Hepatic stellate cell (primary cell): ENCODE measurements around the gene FAM120A.
A peak's percentile ranks its signal among the peaks of the same experiment; 100 is the strongest.

Experiments
- DNase-seq: peaks from one replicate; pipeline ENCODE4 v3.0.0; 2011; ENCODE audit warnings: low spot score

Gene FAM120A

GRCh38 chr9:93473411-93473810, 21.9 kb downstream of the FAM120A start:
- peak; percentile 16 for DNase-seq

- DNase-seq = no peak
These were observed 23.6 kb downstream of the FAM120A start for GRCh38 chr9:93475108-93475507.

DNA sequence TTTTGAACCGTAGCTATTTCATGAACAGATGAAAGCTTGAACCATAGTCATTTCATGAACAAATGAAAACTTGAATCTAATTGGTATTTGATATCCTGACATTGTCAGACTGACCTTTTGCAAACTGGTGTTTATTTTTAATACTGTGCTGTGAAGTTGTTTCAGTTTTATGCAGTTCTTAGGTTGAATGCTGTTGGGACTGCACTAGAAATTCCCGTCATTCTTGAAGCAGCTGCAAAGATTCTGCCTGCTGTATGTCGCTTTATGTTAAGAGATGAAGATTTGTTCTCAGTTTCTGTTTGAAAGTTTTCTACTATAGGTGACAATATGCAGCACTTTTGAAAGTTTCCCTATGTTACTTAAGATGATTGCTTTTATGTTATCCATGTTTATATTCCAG, 24.4 kb downstream of the FAM120A start:
- no peak for DNase-seq

GRCh38 chr9:93476924-93477323, 25.4 kb downstream of the FAM120A start:
- DNase-seq = no peak

DNA sequence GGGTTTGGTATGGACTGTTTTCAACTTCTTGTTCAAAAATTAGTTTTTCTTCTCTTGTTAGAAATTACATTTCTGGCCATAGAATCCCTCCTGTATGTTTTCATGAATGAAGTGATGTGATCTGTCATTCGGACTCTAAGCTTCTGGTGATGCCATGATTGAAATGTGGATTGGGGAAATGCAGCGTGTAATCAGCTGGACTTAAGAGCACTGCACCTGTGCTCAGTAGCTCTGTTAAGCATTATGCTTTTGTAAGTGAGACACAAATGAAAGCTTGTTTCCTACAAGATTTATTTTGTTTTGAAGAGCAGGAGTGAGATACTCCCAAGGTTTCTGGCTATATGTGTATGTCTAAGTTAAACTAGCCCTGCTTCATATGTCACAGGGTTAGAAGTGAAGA, 25.9 kb downstream of the FAM120A start:
- DNase-seq = no peak

DNA sequence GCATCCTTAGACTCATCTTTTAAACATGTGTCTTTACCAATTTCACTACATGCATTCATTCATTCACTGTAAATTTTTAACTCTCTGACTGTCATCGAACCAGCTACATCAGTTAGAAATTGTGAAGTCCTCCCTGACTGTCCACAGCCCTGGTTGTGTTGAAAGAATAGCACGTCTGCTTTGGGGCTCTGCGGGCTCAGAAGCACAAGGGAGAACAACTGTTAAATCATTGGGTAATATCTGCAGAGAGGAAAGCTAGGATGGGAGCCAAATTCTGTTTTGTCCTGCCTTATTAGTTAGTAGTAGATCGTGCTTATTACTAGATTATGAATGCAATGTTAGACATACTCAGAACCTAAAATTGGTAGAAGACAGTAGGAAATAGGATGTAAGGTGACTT, 28.2 kb downstream of the FAM120A start:
- no peak for DNase-seq

DNA sequence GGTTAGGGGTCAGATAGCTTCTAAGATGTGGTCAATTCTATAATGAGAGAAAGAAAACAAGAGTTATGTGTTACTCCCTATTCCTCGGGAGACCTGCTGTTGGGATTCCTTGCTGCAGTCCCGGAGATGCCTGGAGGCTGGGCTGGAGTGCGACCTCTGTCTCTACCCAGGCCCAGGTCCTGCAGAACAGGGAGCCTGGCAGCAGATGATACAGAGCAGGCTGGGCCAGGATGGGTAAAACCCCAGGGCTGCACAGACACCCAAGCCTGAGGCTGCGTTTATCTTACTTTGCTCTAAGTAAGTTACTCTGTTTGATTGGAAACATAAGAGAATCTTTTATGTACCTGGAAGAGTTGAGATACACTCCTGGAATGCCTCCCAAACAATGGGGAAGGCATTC, 28.8 kb downstream of the FAM120A start:
- DNase-seq = no peak

DNA sequence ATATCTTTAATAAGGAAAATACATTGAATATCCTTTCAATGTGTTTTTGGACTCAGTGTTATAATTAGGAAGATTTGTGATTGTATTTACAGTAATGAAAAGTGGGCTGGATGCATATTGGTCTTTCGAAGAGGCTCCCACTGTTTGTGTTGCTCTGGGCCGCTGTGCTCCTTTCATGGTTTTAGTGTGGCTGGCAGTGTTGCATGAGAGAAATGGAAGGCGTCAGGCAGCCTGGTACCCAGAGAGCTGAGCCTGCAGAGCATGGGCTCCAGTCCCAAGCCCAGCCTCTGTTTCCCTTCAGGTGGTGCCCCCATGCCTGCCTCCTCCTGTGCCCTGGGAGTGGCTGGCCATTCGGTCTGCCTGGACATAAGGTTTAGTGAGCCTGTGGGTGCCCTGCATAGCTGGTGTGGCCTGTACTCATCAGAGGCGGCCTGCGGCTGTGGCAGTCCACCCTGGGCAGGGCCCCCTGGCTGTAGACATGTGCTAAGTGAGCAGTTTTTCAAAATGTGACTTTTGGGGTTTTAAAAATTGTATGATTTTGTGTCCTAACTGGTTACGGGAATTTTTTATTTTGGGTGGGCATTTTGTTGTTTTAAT, 29.3 kb downstream of the FAM120A start:
- no peak for DNase-seq

DNA sequence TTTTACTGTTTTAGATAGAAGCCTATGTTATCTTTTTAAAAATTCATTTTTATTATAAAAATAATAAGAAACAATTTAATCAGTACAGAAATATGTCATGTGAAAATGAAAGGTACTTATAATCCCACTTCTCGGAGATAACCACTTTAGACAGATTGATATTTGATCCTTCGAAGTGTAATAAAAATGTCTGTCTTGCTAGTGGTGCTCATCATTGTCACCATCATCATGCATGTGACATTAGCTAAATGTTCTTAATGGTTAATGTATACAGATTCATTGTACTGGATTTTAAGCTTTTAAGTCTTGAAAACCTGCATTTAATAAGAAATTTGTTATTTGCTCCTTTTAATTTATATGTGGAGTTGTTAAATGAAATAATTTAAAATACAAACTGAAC, 32.0 kb downstream of the FAM120A start:
- no peak for DNase-seq

- DNase-seq = no peak
These were observed 34.8 kb downstream of the FAM120A start for GRCh38 chr9:93486268-93486667.

GRCh38 chr9:93488244-93488643, 36.8 kb downstream of the FAM120A start:
- no peak for DNase-seq

DNA sequence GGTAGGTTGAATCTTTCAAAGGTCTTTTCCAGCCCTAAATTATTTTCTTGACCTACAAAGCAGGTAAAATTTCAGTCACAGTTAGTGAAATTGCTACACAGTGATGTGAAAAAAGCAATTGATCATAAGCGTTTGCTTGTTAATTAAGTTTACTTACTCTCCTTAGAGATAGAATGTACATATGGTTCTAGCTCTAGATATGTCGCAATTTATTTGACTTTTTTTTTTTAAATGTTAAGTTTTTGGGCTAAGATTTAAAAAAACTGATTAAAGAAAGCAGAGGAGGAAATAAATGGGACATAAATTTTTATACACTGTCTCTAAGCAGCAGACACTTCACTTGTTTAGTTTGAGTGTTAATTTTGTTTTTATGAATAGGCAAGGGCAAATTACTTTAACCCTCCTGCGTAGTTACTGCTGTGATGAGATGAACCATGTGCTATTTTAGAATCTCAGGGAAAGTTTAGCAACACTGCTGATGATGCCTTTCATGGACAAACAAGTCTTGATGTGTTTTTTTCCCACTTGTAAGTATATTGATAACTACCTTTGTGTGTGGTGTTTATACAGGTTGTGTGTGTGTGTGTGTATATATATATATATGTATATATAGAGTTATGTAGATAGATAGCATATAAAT, 40.2 kb downstream of the FAM120A start:
- DNase-seq = no peak

- DNase-seq = no peak
These were observed 40.8 kb downstream of the FAM120A start for GRCh38 chr9:93492327-93492726.

DNA sequence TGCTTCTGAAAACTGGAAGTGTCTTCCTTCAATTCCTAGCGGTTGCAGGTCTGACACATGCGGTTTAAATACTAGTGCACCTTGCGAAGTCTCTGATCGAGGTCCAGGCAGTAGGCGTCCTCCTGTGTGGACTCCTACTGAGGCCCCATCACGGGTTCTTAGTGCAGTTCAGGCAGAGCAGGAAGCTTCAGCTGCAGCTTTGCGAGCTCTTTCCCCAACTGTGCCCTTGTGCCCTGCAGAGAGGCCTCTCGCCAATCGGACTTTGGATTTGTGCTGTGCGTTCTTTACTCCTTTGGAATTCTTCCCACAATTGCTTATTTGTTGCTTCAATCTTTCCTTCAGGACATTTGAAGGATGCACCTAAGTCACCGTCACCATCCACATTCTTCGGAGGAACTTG, 42.5 kb downstream of the FAM120A start:
- DNase-seq = no peak

- no peak for DNase-seq
These were observed 44.8 kb downstream of the FAM120A start for GRCh38 chr9:93496285-93496684.

- peak; percentile 33 for DNase-seq
These were observed 49.2 kb downstream of the FAM120A start for GRCh38 chr9:93500571-93501298.

DNA sequence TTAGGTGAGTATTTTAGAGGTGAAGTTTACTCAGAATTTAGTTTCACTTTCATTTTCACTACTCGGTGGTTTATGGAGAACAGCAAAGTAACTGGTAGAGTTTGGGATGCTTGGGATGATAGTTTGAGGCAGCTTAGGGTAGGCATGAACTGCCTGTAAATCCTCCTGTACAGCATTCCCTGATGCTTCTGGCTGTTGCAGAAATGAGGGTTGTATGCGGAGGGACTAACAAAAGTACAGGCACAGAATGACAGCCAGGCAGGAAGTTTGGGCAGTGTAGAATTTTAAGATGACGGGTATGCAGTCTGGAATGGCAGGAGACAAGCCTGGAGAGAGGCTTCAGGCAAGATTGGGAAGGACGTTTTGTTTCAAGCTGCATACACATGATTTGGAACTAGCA, 49.9 kb downstream of the FAM120A start:
- peak; percentile 57 for DNase-seq

DNA sequence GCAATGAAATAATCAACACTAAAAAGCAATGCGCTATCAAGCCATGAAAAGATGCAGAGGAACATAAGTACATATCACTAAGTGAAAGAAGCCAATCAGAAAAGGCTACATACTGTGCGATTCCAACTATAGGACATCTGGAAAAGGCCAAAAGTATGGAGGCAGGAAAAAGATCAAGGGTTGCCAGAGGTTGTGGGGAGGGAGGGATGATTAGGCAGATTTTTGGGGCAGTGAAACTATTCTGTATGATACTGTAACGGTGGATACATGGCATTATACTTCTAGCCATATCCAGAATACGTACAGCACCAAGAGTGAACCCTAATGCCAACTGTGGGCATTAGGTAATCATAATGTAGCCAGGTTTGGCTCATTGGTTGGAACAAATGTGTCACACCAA, 51.9 kb downstream of the FAM120A start:
- DNase-seq = no peak

GRCh38 chr9:93505541-93506132, 54.2 kb downstream of the FAM120A start:
- DNase-seq = no peak

DNA sequence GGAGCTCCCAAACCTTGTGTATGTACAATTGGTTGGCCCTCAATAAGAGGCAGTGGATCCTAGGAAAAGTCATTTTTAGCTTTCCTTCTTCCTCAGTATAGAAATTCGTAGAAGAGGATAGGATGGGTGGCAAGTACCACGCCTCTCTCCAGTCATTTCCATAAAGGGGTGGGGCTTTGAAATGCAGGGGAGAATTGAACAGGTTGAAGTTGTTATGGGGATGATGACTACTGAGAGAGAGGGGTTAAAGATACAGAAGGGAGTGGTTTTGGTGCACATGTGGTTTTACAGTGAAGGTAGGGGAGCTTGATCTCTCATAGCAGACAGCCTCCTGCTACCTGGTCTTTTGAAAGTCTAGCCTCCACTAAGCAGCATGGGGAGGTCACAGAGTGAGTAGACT, 56.3 kb downstream of the FAM120A start:
- DNase-seq = no peak

- no peak for DNase-seq
These were observed 56.7 kb downstream of the FAM120A start for GRCh38 chr9:93508207-93508606.

DNA sequence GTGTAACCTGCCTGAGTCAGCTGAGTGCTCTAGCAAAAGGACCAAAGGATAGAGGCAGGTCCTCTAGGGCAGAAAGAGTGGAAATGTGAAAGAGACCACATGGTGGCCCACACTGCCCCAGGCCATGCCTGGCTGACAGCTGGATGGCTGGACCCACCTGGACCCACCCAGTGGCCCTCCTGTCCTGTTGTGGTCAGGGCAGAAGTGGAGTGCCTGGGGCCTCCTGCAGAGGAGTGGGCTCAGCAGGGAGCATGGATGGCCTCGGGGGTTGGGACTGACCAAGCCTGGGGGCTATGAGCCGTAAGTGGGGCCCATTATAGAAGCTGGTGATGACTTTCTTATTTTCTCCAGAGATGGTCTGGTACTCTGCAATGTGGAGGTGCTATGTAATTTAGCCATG, 57.6 kb downstream of the FAM120A start:
- DNase-seq = no peak

DNA sequence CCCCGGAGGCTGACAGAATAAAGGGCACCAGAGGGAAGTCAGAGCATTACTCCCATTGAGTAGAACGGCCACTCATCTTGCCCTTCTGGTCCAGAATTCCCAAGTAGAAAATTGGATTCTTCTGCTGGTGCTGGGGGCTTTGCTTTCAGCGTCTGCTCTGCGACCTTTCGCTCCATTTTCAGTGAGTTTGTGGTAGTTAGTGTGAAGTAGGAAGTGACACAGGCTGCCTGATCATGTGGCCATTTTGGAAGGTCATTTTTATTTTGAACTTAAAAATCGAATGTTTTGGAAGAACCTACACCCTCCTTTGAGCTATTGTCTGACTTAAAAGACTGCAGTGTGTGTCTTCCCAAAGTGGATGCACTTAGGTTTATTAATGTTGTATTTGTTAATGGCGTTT, 58.6 kb downstream of the FAM120A start:
- no peak for DNase-seq
